Endothelial cell of umbilical vein (primary cell): ENCODE measurements around the gene NAAA.

Source experiments
- CTCF ChIP-seq, 2 donors: IDR thresholded peaks; 1 replicate in 1 of 2; 2 replicates in 1 of 2; pipeline ENCODE4 v1.5.1; 2011; ENCODE audit warnings: low read length in 2 of 2, mild to moderate bottlenecking in 2 of 2, moderate library complexity in 2 of 2, control low read depth in 1 of 2, inconsistent platforms in 1 of 2, low read depth in 1 of 2; ENCODE audit not compliant: insufficient read depth in 1 of 2; ENCODE audit errors: extremely low read depth in 1 of 2
- EZH2 ChIP-seq: IDR thresholded peaks from 2 replicates; pipeline ENCODE4 v1.6.1; 2012; ENCODE audit warnings: borderline replicate concordance, low read depth, mild to moderate bottlenecking, moderate library complexity, low read length, inconsistent platforms; ENCODE audit not compliant: severe bottlenecking
- FOS ChIP-seq: IDR thresholded peaks from 2 replicates; pipeline ENCODE4 v1.6.1; 2011; ENCODE audit warnings: mild to moderate bottlenecking, low read length, moderate library complexity, borderline replicate concordance; ENCODE audit not compliant: insufficient read depth
- GATA2 ChIP-seq: IDR thresholded peaks from 2 replicates; pipeline ENCODE4 v1.7.0; 2011; ENCODE audit warnings: low read depth, mild to moderate bottlenecking, moderate library complexity, mixed read lengths, low read length; ENCODE audit not compliant: insufficient read length, insufficient read depth
- POLR2A ChIP-seq: IDR thresholded peaks from 2 replicates; pipeline ENCODE4 v1.6.1; 2012; ENCODE audit warnings: low read depth, mild to moderate bottlenecking, control low read depth, low read length
- POLR2AphosphoS5 ChIP-seq: IDR thresholded peaks from 2 replicates; pipeline ENCODE4 v1.6.1; 2012; ENCODE audit warnings: low read depth, mild to moderate bottlenecking, control low read depth, low read length, moderate library complexity; ENCODE audit not compliant: insufficient read depth
- TF ChIP-seq, protein P1 (sequence below): IDR thresholded peaks from 2 replicates; pipeline ENCODE4 v1.6.1; 2011; ENCODE audit not compliant: insufficient read depth, insufficient read length

GRCh38 chr4:75919920-75920319 is 20.9 kb downstream of the NAAA start:
- TF ChIP-seq POLR2AphosphoS5, result no peak
- TF ChIP-seq CTCF (IDR thresholded peaks at IDR 0.05; ENCODE audit: extremely low read depth in 1 of 2, insufficient read depth in 1 of 2, low read depth in 1 of 2, low read length in 2 of 2), result no peak
- TF ChIP-seq POLR2A, result no peak
- no peak for TF ChIP-seq EZH2
- TF ChIP-seq GATA2, result no peak
- TF ChIP-seq, protein P1, sequence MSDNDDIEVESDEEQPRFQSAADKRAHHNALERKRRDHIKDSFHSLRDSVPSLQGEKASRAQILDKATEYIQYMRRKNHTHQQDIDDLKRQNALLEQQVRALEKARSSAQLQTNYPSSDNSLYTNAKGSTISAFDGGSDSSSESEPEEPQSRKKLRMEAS, result no peak
- TF ChIP-seq FOS, result no peak
